ENCODE measurements around the gene DGCR8.

The DGCR8 gene

DNA sequence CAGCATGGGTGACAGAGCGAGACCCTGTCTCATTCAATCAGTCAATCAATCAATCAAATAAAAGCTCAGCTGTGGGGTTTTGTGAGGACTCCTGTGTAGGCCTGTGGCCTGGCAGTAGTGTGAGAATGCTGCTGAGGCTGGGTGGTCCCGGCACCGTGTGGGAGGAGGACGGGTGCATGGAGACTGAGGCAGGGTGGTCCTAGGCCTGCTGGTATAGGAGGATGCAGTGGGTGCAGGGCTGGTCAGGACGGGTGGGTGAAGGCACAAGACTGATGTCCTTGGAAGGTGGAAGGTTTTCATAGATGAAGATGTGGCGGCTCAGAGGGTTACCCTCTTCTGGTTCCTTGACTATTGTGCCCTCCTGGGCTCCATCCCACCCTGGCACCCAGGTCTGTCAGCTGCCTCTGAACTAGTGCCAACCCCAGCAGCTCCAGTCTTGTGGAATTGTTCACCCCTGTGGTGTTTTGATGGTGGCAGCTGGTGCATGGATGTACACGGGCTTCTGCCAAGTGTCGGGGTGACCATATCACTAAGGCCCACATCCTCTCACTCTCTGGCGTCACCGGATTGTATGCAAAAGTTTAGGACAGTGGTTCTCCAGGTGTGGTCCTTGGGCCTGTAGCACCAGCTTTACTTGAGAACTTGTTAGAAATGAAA lies 35.4 kb upstream of the DGCR8 start:
- H3K4me2 ChIP-seq (ENCODE audit: low read length), result no peak overlapping the region
- H4K20me1 ChIP-seq (ENCODE audit: insufficient read depth, low read length), result no peaks in the 10 kb centered on the region; the same call in 1 of the 2 replicates
- H3K27ac ChIP-seq (ENCODE audit: low read length), result no peak overlapping the region
- peaks cover 39% of the 10 kb centered on the region for H3K36me3 ChIP-seq (replicated peaks; ENCODE audit: low read depth, low read length)
- H3K27me3 ChIP-seq (ENCODE audit: low read depth, low read length), result no peaks in the 10 kb centered on the region
- H3K79me2 ChIP-seq (ENCODE audit: low read length), result no peaks in the 10 kb centered on the region
- TF ChIP-seq CTCF (IDR thresholded peaks at IDR 0.05; ENCODE audit: low read depth, low read length), result no peak
- TF ChIP-seq EZH2phosphoT487 (IDR thresholded peaks at IDR 0.05; ENCODE audit: low read depth), result no peak
- no peak overlapping the region for H3K4me3 ChIP-seq (ENCODE audit: low read length)
- no peaks in the 10 kb centered on the region for H3K4me1 ChIP-seq (ENCODE audit: low read length)
- no peaks in the 10 kb centered on the region for H3K9me3 ChIP-seq (ENCODE audit: insufficient read depth, low read length)
- no peak overlapping the region for H2AFZ ChIP-seq (ENCODE audit: low read depth, low read length)
- no peak overlapping the region for H3K9ac ChIP-seq (ENCODE audit: low read length)

GRCh38 chr22:20046730-20047129 lies 33.3 kb upstream of the DGCR8 start:
- Histone ChIP-seq H3K27ac (ENCODE audit: low read length) (no peak overlapping the region), H3K9ac (ENCODE audit: low read length) (no peak overlapping the region), H2AFZ (ENCODE audit: low read depth, low read length) (no peak overlapping the region), H3K4me3 (ENCODE audit: low read length) (no peak overlapping the region), H4K20me1 (ENCODE audit: insufficient read depth, low read length) (no peaks in the 10 kb centered on the region; the same call in 1 of the 2 replicates), H3K9me3 (ENCODE audit: insufficient read depth, low read length) (no peaks in the 10 kb centered on the region), H3K36me3 (replicated peaks; ENCODE audit: low read depth, low read length) (peaks cover 40% of the 10 kb centered on the region), H3K4me2 (ENCODE audit: low read length) (no peak overlapping the region), H3K79me2 (ENCODE audit: low read length) (no peaks in the 10 kb centered on the region), H3K27me3 (ENCODE audit: low read depth, low read length) (no peaks in the 10 kb centered on the region), H3K4me1 (ENCODE audit: low read length) (no peaks in the 10 kb centered on the region)
- no peak for TF ChIP-seq EZH2phosphoT487 (IDR thresholded peaks at IDR 0.05; ENCODE audit: low read depth)
- TF ChIP-seq CTCF (IDR thresholded peaks at IDR 0.05; ENCODE audit: low read depth, low read length), result no peak

GRCh38 chr22:20051927-20052308 lies 28.1 kb upstream of the DGCR8 start:
- Histone ChIP-seq H3K9ac (ENCODE audit: low read length) (no peak overlapping the region), H4K20me1 (ENCODE audit: insufficient read depth, low read length) (0 out of 2 replicates have a peak, but pooled peaks cover 4% of the 10 kb centered on the region), H3K4me2 (ENCODE audit: low read length) (no peak overlapping the region), H2AFZ (ENCODE audit: low read depth, low read length) (no peak overlapping the region), H3K4me1 (ENCODE audit: low read length) (no peaks in the 10 kb centered on the region), H3K4me3 (ENCODE audit: low read length) (no peak overlapping the region), H3K36me3 (replicated peaks; ENCODE audit: low read depth, low read length) (peaks cover 25% of the 10 kb centered on the region), H3K27ac (ENCODE audit: low read length) (no peak overlapping the region), H3K79me2 (ENCODE audit: low read length) (no peaks in the 10 kb centered on the region), H3K9me3 (ENCODE audit: insufficient read depth, low read length) (no peaks in the 10 kb centered on the region), H3K27me3 (ENCODE audit: low read depth, low read length) (no peaks in the 10 kb centered on the region)
- TF ChIP-seq EZH2phosphoT487 (IDR thresholded peaks at IDR 0.05; ENCODE audit: low read depth) (no peak), CTCF (IDR thresholded peaks at IDR 0.05; ENCODE audit: low read depth, low read length) (no peak)

DNA sequence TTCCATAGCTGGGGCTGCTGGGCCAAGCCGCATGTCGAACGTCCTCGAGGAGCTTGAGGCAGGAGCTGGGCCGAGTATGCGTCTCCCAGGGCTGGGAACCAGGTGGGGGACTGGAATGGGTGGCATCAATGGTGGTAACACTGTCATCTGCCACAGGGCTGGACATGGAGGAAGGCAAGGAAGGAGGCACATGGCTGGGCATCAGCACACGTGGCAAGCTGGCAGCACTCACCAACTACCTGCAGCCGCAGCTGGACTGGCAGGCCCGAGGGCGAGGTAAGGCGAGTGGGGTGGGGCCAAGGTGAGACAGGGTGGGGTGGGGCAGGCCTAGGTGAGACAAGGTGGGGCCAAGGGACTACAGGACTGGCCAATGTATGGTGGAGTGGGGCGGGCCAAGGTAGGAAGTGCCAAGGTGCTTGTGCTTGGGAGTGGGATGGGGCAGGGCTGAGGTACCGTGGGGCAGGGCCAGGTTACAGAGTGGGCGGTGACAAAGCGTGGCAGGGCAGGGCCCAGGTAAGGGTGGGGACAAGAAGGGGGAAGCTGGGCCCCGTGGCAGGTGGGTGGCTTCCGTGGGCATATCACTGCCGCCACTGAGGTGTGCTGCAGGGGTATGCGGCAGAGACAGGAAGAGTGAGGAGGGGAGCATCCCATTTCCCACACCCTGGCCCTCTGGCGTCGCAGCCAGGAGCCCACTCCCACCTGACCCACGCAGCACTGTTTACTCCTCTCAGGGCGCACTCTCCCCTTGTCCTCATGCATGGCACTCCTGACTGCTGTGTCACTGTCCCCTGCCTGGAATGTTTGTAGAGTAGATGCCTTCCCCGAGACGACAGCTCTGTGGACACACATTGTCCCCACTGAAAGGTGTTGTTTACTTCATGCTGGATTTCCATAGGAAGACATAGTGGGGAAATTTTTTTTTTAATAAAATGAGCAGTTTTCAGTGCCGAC lies 27.5 kb upstream of the DGCR8 start:
- Histone ChIP-seq H4K20me1 (ENCODE audit: insufficient read depth, low read length) (0 out of 2 replicates have a peak, but pooled peaks cover 4% of the 10 kb centered on the region), H3K4me3 (ENCODE audit: low read length) (no peak overlapping the region), H3K4me1 (ENCODE audit: low read length) (no peaks in the 10 kb centered on the region), H3K27ac (ENCODE audit: low read length) (no peak overlapping the region), H3K9ac (ENCODE audit: low read length) (no peak overlapping the region), H3K9me3 (ENCODE audit: insufficient read depth, low read length) (no peaks in the 10 kb centered on the region), H2AFZ (ENCODE audit: low read depth, low read length) (no peak overlapping the region), H3K36me3 (replicated peaks; ENCODE audit: low read depth, low read length) (peaks cover 21% of the 10 kb centered on the region), H3K79me2 (ENCODE audit: low read length) (no peaks in the 10 kb centered on the region), H3K27me3 (ENCODE audit: low read depth, low read length) (no peaks in the 10 kb centered on the region), H3K4me2 (ENCODE audit: low read length) (no peak overlapping the region)
- TF ChIP-seq EZH2phosphoT487 (IDR thresholded peaks at IDR 0.05; ENCODE audit: low read depth) (no peak), CTCF (IDR thresholded peaks at IDR 0.05; ENCODE audit: low read depth, low read length) (no peak)

All from OCI-LY3 (cell line).